ENCODE data around the gene SUPT4H1.

The SUPT4H1 gene

DNA sequence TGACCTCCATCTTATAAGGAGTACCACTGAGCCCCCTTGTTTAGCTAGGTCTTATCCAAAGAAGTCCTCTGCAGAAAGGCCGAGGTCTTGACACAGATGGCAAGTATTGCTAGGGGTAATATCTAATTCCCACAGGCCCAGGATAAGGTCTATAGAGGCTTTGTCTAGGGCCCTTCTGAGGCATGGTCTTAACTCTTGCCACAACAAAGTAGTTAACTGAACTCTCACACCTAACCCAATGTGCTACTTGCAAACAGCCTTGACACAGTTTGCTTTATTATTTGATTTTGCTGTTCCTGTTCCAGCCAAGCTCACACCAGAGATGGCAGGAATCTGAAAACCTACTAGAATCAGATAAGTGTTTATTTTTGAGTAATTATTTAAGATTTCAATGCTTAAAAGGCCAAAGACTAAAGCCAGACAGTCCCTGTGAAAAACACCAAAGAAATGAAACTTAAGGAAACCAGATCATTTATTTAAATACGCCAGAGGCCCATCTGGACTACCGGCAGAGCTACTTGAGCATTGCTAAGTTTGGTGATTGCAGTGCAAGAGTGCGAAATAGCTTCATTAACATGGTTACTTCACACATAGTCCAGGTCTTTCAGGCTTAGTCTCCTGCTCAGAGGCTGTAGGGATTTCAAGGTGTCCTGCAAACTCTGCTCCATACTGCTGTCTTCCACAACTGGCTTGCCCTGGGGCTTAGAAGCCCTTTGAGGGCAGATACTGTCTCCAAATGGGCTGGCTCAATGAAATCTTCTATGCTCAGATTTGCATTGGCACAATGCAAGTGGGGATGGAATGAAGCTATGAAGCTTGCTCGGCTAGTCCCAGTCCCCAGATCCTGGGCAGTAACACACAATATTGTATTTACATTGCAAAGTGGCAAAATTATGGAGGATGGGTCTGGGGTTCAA, 28.5 kb upstream of the SUPT4H1 start:
- no peak for FAIRE-seq

DNA sequence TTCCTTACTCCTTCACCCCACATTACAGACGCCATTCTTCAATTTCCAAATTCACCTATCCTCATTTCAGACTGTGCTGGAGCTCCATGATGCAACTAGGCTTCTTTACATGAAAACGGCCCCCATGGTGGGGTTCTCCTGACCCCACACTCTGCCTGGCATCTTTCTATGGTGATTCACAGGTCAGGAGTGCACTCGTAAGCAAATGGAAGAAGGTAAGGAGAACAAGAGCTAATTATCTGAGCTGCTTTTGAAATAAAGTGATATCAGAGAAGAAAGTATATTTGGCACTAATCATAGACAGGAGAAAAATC, 27.5 kb upstream of the SUPT4H1 start:
- no peak for FAIRE-seq

DNA sequence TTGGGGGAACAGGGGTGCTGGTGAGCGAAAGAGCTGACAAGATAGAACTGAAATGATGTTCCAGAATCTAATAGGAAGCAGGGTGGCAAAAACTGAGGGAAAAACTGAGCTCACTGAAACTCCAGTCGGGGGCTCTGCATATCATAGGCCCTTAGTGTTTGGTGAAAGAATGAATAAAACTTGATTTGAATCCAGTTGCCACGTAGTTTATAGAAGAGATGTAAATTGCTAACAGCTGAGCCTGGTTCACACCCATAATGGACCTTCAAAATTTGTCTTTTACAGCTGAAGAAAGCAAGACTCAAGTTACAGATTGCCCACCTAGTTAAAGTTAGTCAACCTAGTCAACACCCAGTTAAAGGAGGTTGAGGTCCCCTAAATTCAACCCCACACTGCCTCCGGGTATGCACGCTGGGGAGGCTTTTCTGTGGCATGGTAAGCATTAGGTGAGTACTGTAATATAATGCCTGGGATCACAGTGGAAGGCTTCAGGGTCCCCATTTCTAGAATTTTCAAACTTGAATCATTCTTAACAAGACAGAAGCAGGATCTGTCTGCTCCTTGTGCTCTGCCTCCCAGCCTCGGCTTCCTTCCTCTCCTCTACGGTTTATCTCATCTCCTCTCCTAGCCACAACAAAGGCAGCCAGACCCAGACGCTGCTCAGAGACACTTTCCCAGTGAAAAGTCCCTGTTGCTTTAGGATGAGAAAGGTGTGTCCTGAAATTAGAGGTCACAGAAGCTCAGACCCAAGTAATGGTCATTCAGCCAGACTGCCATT, 26.9 kb upstream of the SUPT4H1 start:
- no peak for FAIRE-seq

DNA sequence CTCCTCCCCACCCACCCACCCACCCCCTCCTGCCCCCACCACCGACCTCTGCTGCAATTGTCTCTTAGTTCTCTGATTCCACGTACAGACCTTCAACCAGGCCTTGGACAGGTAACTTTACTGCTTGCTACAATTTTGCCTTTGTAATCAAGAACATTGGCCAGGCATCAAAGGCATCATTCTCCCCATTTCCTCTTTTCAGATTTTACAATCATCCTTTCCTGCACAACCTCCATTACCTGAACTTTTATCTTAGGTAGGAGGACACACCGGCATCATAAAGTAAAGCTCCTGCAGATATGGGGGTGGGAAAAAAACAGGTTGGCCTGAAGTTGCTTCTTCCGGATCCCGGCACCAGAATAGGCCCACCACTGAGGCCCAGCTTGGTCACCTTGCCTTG, 25.7 kb upstream of the SUPT4H1 start:
- no peak for FAIRE-seq

DNA sequence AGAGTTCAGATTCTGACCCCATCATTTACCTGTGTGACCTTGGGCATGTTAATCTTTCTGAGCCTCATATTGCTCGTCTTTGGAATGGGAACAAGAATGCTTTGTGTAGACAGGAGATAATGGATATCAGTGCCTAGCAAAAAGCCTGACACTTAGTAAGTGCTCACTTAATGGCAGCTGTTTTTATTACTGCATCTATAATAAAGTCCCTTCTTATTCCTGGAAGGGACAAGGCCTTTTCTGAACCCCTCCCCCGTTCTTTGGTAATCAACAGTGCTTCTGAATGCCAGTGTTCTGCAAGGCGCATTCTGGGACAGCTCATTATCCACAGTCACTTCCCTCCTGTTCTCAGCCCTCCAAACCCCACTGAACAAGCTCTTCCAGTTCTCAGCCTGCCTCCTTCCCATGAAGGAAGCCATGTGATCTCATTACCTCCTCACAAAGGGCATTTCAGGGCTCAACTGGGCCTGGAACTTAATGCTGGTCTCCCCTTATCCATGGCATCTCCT, 25.1 kb upstream of the SUPT4H1 start:
- no peak for FAIRE-seq

DNA sequence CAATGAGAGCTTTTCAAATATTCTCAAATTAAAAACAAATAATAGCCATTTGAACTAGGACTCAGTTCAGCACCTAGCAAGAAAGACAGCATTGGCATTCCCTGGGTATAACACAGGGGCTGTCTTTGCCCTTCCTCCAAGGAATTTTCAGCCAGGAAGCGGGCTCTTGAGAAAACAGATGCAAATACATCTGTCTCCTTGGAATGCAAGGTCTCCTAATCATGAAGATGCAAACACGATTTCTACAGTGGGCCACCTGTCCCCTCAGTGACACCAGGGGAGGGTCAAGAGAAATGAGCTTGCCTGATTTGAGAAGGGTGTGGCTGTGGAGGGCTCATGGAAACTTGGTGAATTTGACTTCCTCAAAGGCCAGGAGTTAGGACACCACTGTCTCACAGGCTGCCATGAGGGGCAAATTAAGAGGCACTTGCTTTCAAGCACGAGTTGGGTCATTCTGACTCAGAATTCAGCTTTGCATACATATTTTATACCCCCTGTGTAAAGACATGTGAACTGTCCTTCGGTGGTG, 24.5 kb upstream of the SUPT4H1 start:
- no peak for FAIRE-seq

DNA sequence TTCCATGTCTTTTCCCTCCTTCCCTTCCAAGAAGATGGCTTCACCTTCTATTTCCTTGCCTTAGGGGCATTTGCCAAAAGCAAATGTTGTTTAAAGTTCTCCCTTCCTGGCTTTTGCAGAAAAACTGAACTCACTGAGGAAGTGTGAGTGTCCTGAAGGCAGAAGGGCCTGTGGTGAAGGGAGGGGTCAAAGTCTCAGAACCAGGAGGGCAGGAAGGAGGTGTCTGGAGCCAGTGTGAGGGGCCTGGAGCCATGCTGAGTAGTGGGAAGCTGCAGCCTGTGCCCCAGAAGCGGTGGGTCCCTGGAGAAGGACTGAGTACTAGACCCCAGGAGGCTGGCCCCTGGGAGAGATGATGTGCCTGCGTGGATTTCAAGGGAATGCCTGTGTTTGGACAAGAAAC, 23.8 kb upstream of the SUPT4H1 start:
- FAIRE-seq, result no peak

DNA sequence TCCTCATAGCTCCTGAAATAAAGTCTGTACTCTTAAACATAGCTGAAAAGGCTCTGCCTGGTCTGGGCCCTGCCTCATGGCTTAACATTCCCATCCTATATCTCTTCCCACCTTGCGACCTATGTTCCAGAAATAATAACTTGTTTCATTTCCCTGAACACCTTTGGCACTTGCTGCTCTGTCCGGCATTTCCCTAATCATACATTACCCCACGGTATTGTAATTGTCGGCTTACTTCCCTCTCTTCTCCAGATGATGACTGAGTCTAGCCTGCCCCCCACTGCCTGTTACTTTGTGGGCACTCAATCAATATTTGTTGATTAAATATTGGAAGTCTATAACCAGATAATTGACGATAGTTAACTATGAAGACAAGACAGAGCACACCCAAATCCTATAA, 23.3 kb upstream of the SUPT4H1 start:
- no peak for FAIRE-seq

DNA sequence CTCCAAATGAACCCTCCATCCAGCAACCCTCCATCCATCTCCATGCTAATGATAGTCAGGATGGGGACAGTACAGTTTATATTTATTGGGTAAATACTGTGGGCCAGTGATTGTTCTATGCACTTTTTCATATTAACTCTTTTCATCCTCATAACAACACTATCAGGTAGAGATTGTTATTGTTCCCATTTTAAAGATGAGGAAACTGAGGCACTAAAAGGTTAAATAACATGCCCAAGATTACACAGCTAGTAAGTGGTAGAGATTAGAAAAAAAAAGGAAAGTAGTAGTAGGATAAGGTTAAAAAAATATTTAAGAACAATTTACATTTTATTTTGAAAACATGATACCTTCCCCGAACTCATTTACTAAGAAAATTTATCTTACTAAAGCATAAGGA, 21.9 kb upstream of the SUPT4H1 start:
- no peak for FAIRE-seq

DNA sequence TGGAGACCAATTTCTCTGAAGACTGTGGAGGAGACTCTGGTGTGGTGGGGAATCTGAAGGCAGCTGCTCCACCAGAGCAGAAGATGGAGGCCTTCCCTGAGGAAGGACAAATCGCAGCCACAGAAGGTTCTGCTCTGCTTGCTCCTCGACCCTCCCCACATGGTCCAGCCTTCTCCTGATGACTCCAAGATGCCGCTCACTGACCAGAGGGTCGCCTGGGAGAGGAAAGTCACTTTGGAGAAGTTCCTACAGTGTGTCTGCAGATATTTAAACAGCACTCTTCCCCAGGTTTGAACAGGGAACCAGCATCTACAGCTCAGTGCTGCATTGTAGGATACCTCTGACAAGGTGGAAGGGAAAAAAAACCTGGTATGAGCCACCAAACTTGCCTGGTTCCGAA, 21.0 kb upstream of the SUPT4H1 start:
- FAIRE-seq, result no peak

DNA sequence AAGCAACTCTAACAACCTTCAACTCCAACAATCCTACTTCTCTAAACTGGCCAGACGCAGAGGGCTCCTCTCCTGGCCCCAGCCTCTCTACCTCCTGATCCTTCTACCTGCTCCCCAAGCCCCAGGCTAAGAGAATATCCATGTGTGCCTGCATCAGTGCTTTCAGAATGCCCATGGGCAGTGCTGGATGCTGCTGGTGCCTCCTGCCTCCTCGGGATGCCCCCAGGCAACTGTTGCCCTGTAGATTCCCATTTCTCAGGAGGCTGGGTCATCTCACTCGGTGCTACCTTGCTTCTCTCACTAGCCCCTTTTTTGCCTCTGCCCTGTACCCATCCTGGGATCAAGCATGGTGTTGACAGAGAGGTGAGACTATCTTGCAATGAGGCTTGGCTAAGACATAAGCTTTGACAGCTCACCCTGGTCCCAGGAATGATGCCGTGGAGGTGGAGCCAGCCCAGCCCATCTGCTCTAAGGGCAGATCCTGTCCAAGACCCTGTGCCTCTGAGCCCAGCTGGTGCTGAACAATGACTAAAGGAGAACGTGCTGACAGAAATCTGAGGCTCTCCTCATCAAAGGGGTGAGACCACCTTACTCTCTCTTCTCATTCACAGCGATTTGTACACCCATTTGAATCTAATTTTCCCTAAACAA, 19.4 kb upstream of the SUPT4H1 start:
- no peak for FAIRE-seq

DNA sequence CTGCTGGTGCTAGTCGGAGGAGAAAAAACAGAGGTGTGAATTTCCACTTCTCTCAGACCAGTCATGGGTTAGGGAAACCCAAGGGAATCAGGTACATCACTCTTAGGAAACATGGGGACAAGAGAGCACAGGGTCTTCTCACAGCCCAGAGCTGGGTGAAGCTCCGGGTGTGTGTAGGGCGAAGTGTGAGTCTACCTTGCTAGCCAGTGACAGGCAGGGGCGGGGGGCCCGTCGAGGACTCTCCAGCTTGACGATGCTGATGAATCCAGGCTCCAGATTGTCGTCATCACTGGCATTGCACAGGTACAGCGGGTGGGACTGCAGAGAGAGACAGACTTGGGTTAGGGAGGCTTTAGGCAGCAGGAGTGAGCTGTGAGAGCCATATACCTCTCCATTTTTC, 18.7 kb upstream of the SUPT4H1 start:
- FAIRE-seq, result no peak

DNA sequence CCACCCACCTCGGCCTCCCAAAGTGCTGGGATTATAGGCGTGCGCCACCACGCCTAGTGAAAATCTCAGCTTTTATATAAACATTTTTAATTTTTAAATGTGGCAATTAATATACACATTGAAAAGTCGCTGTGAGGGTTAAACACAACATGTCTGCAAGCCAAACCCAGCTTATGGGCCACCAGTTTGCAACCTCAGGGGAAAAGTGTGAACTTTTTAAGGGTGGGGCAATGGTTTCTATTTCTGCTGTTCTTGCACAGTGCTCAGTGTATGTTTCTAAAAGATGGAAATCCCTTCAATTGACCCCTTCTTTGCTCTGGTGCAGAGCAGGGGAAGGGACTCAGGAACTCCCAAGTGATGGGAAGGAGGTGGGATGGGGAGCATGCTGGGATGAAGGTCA, 18.3 kb upstream of the SUPT4H1 start:
- no peak for FAIRE-seq

DNA sequence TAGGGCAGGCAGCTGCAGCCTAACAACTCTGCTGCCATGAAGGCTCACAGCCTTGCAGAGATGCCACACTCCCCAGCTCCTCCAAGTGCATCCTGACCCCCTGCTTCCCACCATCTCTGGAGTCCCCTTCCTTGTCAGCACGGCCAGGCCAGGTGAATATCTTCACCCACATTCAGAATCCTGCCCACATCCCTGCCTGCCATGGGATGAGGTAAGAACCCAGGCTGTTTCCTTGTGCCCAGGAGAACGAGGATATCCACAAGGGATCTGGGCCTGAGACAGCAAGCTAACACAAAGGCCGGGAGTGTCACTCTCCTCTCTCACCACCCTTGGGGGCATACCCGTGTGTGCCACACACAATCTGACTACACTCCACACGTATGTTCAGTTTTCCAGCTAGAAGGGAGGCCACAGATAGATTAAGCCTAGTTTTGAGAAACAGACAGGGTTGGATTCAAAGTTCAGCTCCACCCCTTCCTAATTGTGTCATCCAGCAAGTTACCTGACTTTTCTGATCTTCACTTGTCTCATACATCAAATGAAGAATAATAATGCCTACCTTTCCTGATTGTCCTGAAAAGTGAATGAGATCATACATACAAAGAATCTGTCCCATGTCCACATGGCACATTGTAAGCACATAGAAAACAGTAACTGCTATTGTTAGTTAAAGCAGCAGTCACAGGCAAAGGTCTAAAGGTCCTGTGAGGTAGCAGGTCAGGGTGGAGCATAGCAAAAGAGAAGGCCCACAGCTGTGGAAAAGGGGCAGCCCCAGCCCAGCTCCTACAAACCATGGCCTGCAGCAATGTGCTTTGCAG, 17.4 kb upstream of the SUPT4H1 start:
- no peak for FAIRE-seq

DNA sequence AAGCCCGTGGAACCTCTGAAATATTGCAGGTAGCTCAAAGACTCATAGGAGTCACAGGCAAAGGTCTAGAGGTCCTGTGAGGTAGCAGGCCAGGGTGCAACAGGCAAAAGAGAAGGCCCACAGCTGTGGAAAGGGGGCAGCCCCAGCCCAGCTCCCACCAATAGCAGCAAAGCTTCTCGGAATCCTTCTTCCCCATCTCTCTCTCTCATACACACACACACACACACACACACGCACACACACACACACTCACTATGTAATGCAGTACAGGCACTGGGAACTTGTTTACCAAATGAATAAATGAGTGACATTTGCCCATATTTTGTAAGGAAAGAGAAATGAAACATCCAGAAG, 16.8 kb upstream of the SUPT4H1 start:
- no peak for FAIRE-seq

DNA sequence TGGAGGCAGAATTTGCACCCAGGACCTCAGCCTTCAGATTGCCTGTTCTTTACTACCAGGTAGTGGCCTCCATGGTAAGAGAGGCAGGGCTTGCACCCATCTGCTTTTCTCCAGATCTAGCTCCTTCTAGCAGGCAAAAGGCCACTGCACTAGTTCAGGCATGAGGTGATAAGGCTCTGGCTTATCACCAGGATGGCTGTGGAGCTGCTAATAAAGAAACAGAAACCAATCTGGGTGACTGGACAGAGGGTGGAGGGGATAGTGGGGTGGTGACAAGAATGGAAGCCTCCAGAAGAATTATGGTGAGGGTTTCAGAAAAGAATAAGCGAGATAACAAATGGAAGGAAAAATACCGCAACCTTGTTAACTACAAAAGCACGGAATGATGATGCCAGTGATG, 15.5 kb upstream of the SUPT4H1 start:
- FAIRE-seq, result no peak

DNA sequence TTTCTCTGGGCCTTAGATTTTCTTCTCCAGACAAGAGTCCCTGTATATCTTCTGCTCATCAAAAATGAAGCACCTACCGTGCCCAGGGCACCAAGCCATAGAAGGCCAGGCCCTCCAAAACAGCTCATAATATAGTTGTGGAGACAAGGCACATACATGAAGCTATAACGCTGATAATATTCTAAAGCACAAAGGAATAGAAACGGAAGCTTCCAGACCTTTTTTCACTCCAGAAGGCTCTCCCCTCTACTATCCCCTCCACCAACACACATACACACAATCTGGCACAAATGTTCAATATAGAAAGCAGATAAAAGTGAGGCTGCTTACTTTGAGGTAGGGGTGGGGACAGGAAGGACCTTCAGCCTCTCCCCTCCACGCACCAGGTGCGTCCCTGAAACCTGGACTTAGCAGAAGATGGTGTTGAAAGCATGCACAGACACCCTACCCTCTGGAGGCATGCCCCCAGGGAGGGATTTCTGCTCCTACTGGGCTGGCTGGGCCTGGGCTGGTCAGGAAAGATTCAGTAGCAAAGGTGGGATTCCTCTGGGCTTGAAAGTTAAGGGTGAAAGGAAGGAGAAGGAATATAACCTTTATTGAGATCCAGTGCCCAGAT, 14.1 kb upstream of the SUPT4H1 start:
- FAIRE-seq, result no peak

DNA sequence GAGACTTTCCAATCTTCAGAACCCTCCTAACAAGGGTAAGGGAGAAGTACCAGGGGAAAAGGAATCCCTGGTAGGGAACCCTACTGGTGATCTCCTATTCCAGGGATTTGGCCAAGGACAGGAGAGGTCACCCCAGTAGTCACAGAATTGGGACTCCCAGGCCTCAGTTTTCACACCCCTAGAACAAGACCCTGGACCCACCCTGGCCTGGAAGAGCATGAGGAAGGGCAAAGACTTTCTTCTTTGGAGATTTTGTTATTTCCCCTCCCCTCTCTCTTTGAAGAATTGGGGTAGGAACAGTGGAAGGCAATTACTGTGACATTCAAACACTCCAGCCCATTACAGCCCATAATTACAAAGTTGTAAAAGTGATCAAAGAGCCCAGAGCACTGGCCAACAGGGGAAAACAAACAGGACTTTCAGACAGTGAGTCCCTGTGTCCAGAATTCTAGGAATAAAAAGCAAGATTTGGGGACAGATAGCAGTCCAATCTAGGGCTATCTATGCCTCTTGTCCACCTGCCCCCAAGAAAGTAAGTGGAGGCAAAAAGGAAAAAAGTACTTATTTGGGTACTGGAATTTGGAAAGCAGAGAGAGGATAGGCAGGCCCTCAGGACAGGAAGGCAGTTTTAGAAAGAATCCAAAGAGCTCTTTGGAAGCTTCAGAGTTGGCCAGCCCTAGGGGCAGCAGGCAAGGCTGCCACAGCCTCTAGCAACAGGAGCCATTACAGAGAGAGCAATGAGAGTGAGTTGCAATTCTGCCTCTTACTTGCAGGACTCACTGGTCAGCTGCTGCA, 13.4 kb upstream of the SUPT4H1 start:
- no peak for FAIRE-seq

DNA sequence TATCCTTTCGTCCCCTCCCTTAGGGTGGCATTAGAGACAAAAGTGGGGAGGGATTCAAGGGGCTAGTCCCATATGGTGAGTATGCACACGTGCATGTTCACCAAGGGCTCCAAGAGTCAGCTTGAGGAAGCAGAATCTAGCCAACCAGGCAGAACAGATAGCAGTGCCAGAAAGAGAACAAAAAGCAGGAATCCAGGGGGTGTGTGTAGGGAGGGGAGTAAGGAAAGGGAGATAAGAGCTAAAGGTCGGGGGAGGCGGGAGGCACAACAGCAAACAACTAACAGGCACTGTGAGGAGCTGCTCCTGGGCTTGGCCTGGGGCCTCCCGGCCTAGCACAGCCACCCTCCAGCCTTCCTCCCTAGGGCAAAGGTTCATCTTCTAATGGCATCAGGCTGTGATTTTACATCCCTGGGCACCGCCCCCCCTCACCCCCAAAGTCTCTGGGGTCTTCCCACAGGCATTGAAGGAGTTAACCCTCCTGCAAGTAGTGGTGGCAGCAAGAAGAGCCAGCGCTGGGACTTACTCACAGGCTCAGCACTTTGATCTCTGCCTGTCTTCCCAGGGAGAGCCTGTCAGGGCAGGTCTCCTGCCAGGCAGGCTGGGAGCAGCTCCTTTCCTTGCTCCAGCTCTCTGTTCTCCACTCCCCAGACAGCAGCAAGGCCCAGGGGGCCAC, 12.4 kb upstream of the SUPT4H1 start:
- FAIRE-seq, result no peak

DNA sequence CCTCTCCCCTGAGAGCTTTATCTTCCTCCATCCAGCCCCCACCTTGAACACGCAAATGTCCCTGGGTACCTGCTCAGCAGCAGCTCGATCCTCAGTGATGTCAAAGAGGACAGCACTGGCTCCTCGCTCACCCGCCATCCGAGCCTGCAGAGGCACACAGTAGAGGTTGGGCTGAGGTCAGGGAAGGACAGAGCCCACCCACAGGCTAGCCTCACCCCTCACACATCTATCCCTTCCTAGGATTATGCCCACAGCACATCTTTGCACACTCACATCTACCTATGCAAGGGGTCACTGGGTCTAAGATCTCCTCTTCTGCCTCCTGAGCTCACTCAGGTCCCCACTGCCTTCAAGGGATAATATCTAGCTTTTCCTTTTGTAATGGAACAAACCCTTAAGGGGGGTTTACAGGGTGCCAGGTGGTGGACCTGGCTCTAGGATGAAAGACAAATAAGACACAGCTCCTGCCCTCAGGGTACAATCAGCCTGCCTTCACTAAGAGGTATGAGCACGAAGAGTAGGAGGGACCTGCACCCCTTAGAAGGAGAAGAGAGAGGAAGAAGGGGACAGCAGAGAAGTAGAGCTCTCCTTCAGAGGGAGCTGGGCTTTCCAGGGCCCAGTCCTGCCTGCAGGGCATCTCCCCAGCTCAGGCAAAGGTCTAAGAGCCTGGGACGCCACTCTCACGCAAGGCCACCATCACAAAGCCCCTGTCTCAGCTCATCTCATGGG, 11.6 kb upstream of the SUPT4H1 start:
- no peak for FAIRE-seq
